Transverse colon (tissue), 4 donors: ENCODE results near the gene ZFHX3. TPM values are rescaled to one million over a fixed set of nuclear protein-coding genes. Genes with fewer than 3 reads are reported as not detected.

ENCODE experiments used
- DNase-seq: peaks from one replicate; pipeline ENCODE4 v3.0.0-alpha.2; 2019
- H3K27ac ChIP-seq, 4 donors: fragments of 200-600 bp; sonication (generic); 2 replicates each; pipeline ENCODE4 v1.5.1; 2016 to 2018; ENCODE audit warnings: inconsistent platforms in 4 of 4
- H3K27me3 ChIP-seq: fragments of 200-600 bp; sonication (generic); 2 replicates; pipeline ENCODE4 v1.5.1; 2017; ENCODE audit warnings: inconsistent platforms
- H3K36me3 ChIP-seq, 4 donors: fragments of 200-600 bp; sonication (generic); 2 replicates each; pipeline ENCODE4 v1.5.1; 2017 to 2019; ENCODE audit warnings: inconsistent platforms in 4 of 4
- H3K4me1 ChIP-seq, 4 donors: fragments of 200-600 bp; sonication (generic); 2 replicates each; pipeline ENCODE4 v1.5.1; 2017 to 2020; ENCODE audit warnings: inconsistent platforms in 4 of 4
- H3K4me3 ChIP-seq, 4 donors: fragments of 200-600 bp; sonication (generic); 1 replicate in 1 of 4; 2 replicates in 3 of 4; pipeline versions ENCODE4 v1.5.1 to v1.6.1; 2017 to 2019; ENCODE audit warnings: inconsistent platforms in 4 of 4
- H3K9me3 ChIP-seq, 2 donors: fragments of 200-600 bp; sonication (generic); 2 replicates each; pipeline ENCODE4 v1.5.1; 2017 to 2019; ENCODE audit warnings: inconsistent platforms in 2 of 2
- CTCF ChIP-seq, 5 experiments: fragments of 200-600 bp in 3 of 5; fragments of 450-650 bp in 2 of 5; sonication (generic) in 3 of 5; IDR thresholded peaks; 1 replicate in 2 of 5; 2 replicates in 3 of 5; pipeline ENCODE4 v1.5.1; 2016 to 2017; ENCODE audit warnings: antibody characterized with exemption in 5 of 5, inconsistent platforms in 3 of 5, mild to moderate bottlenecking in 2 of 5, moderate library complexity in 1 of 5
- EP300 ChIP-seq: sonication (generic); formaldehyde crosslinking; IDR thresholded peaks from one replicate; pipeline ENCODE4 v1.6.1; 2017; ENCODE audit warnings: antibody characterized with exemption, low read depth
- POLR2A ChIP-seq: fragments of 450-650 bp; IDR thresholded peaks from one replicate; pipeline ENCODE4 v1.6.1; 2016; ENCODE audit warnings: antibody characterized with exemption, mild to moderate bottlenecking, moderate library complexity
- POLR2AphosphoS5 ChIP-seq, 3 donors: sonication (generic); formaldehyde crosslinking; IDR thresholded peaks; one replicate each; pipeline ENCODE4 v1.6.1; 2016; ENCODE audit warnings: antibody characterized with exemption in 3 of 3
- WGBS, 2 donors: methylation state at CpG; one replicate each; pipeline ENCODE4 v1.1.5; 2018; ENCODE audit warnings: low coverage in 1 of 2; 5-methylcytosine and 5-hydroxymethylcytosine counted together
- in situ Hi-C, 4 donors: fragments of 200-750 bp; cut with MboI; loops; one replicate each; pipeline versions ENCODE4 v1.15.0 to v1.15.1; 2017; ENCODE audit warnings: low sequenced_read_pairs in 3 of 4, low pct_ligation_motif_present in 1 of 4, low pct_unique_long_range_greater_than_20kb in 1 of 4
- intact Hi-C: fragments of 100-400 bp; cut with DNase I; formaldehyde crosslinking; loops from one replicate; pipeline ENCODE4 v1.15.1; 2023; ENCODE audit warnings: low total_unique reads
- small RNA-seq, 4 donors: library from RNA; depleted of rRNA; stranded (forward); fragments of <200 nt; gene quantifications; one replicate each; pipeline ENCODE3, GENCODE V24; 2016
- total RNA-seq, 4 donors: library from RNA; depleted of rRNA; stranded (reverse); fragments of >200 nt; gene quantifications; one replicate each; pipeline ENCODE4 v1.1.0, GENCODE V29; 2016

The ZFHX3 gene
- total RNA-seq, 4 donors from 2014 or later = 12.3 to 23.7 (median 15.3) TPM

- in situ Hi-C loops = no loop called here
- intact Hi-C loops = no loop called here
- no peak for DNase-seq
- Histone ChIP-seq H3K9me3 (no peaks in the 10 kb centered on the region), H3K36me3 (no peaks in the 10 kb centered on the region), H3K27me3 (no peaks in the 10 kb centered on the region), H3K4me1 (no peaks in the 10 kb centered on the region), H3K4me3 (no peak overlapping the region), H3K27ac (no peak overlapping the region)
- 100% methylated on average over 2 of the region's 2 CpGs; no CpG with 5 or more reads in 1 of the 2 donors for WGBS, 2 donors
- no peak for TF ChIP-seq POLR2A
- no peak for TF ChIP-seq EP300
- no peak for TF ChIP-seq CTCF (IDR thresholded peaks at IDR 0.05)
- no peak for TF ChIP-seq POLR2AphosphoS5 (IDR thresholded peaks at IDR 0.05)
Measured at GRCh38 chr16:72736074-72736473, 311.9 kb downstream of the ZFHX3 start.

Small RNA genes lying within 50 kb of the gene (small RNA-seq; reads per million reads assigned to genes)
- 0 reads per million in 4 donors for gene AC002044.1
- 0 reads per million in 4 donors for gene RNU7-71P
